A673 (cell line): Measurements from ENCODE around the gene FGF14. TPM values are rescaled to one million over a fixed set of nuclear protein-coding genes. Genes with fewer than 3 reads are reported as not detected.
A peak's percentile ranks its signal among the peaks of the same experiment; 100 is the strongest.

ENCODE experiments used
- BruUV-seq: library from RNA; stranded (reverse); fragments of 400-500 nt; replicated peaks from 2 replicates; lab custom pipeline; 2021; lab: Mats Ljungman, UMichigan
- CTCF ChIA-PET: fragments of 300-600 bp; sonication (Branson Sonifier 250); formaldehyde crosslinking; loops from one replicate; lab custom pipeline; 2022; ENCODE audit warnings: antibody characterized with exemption; lab: Charles Lee
- POLR2A ChIA-PET: fragments of 300-600 bp; sonication (Branson Sonifier 250); formaldehyde crosslinking; loops from one replicate; lab custom pipeline; 2022; ENCODE audit warnings: antibody characterized with exemption; ENCODE audit not compliant: low non-redundant PET; lab: Charles Lee
- DNase-seq: peaks from one replicate; pipeline ENCODE4 v3.0.0-alpha.2; 2015; ENCODE audit warnings: low spot score
- H3K27ac ChIP-seq: fragments of 200-600 bp; sonication (generic); 2 replicates; pipeline ENCODE4 v1.5.1; 2016; ENCODE audit warnings: mixed run types, low read depth, mild to moderate bottlenecking, mixed read lengths, antibody characterized with exemption, low read length; ENCODE audit not compliant: poor library complexity, severe bottlenecking
- H3K27me3 ChIP-seq: fragments of 200-600 bp; sonication (generic); replicated peaks from 2 replicates; pipeline ENCODE4 v1.6.1; 2017; ENCODE audit warnings: mixed run types, low read depth, mild to moderate bottlenecking, mixed read lengths, antibody characterized with exemption, low read length; ENCODE audit not compliant: insufficient read depth, poor library complexity
- H3K36me3 ChIP-seq: fragments of 200-600 bp; sonication (generic); 2 replicates; pipeline ENCODE4 v1.6.1; 2016; ENCODE audit warnings: mixed run types, mild to moderate bottlenecking, mixed read lengths, antibody characterized with exemption, low read length; ENCODE audit not compliant: insufficient read depth, poor library complexity, severe bottlenecking
- H3K4me1 ChIP-seq: fragments of 200-600 bp; sonication (generic); 2 replicates; pipeline ENCODE4 v1.6.1; 2017; ENCODE audit warnings: mixed run types, mild to moderate bottlenecking, mixed read lengths, antibody characterized with exemption, low read length; ENCODE audit not compliant: insufficient read depth, poor library complexity, severe bottlenecking
- H3K4me3 ChIP-seq: fragments of 200-600 bp; sonication (generic); 2 replicates; pipeline ENCODE4 v1.5.1; 2016; ENCODE audit warnings: low read depth, mixed run types, mild to moderate bottlenecking, mixed read lengths, low read length; ENCODE audit not compliant: poor library complexity, severe bottlenecking
- H3K9me3 ChIP-seq: fragments of 200-600 bp; sonication (generic); 2 replicates; pipeline ENCODE4 v1.6.1; 2016; ENCODE audit warnings: mixed run types, low read depth, mild to moderate bottlenecking, mixed read lengths, antibody characterized with exemption, low read length; ENCODE audit not compliant: poor library complexity, severe bottlenecking
- CTCF ChIP-seq: fragments of 300-800, 200-600 bp; sonication (generic); conservative IDR thresholded peaks from 2 replicates; pipeline ENCODE4 v1.5.1; 2017; ENCODE audit warnings: low read depth, mild to moderate bottlenecking, antibody characterized with exemption, low read length, moderate library complexity, mixed read lengths
- EZH2 ChIP-seq: fragments of 200-600 bp; sonication (generic); IDR thresholded peaks from 2 replicates; pipeline ENCODE4 v1.6.1; 2017; ENCODE audit warnings: borderline replicate concordance, low read depth, mild to moderate bottlenecking, mixed read lengths, antibody characterized with exemption, low read length; ENCODE audit not compliant: poor library complexity, severe bottlenecking
- intact Hi-C: fragments of 100-400 bp; cut with micrococcal nuclease; formaldehyde crosslinking; loops from one replicate; pipeline ENCODE4 v1.10.0; 2022; ENCODE audit not compliant: unreplicated experiment
- total RNA-seq: library from RNA; stranded (reverse); gene quantifications from 2 replicates; pipeline ENCODE4 v1.2.3, GENCODE V29; 2021

The FGF14 gene
- total RNA-seq, 1 experiment from 2014 or later: 19.7 TPM

GRCh38 chr13:102333320-102334198, 68.3 kb downstream of the FGF14 start:
- BruUV-seq: no TSS peak
- Histone ChIP-seq H3K4me1 (peaks cover 18% of the 10 kb centered on the region), H3K36me3 (no peaks in the 10 kb centered on the region), H3K27me3 (no peaks in the 10 kb centered on the region), H3K9me3 (no peaks in the 10 kb centered on the region), H3K27ac (no peak overlapping the region), H3K4me3 (no peak overlapping the region)
- CTCF ChIA-PET: no interaction called here
- intact Hi-C loops: loop anchor here (5.0 kb wide), 1 partner anchor 224 kb away; no protein-coding TSS in a partner anchor
- TF ChIP-seq CTCF: no peak
- TF ChIP-seq EZH2: no peak
- DNase-seq: peak; percentile 30
- POLR2A ChIA-PET: no interaction called here

- intact Hi-C loops: no loop called here
- peaks cover 60% of the 10 kb centered on the region for H3K4me1 ChIP-seq
- H3K36me3 ChIP-seq: no peaks in the 10 kb centered on the region
- no peak for TF ChIP-seq CTCF
- no peak for TF ChIP-seq EZH2
- no TSS peak for BruUV-seq
- H3K4me3 ChIP-seq: no peak overlapping the region
- ChIA-PET CTCF (no interaction called here), POLR2A (no interaction called here)
- no peak for DNase-seq
- no peaks in the 10 kb centered on the region for H3K27me3 ChIP-seq
- H3K27ac ChIP-seq: peak overlapping the region; percentile 92
- no peaks in the 10 kb centered on the region for H3K9me3 ChIP-seq
These were observed 72.9 kb downstream of the FGF14 start for GRCh38 chr13:102328909-102329308.

GRCh38 chr13:102327119-102327617, 74.7 kb downstream of the FGF14 start:
- Histone ChIP-seq H3K4me1 (peaks cover 70% of the 10 kb centered on the region), H3K27me3 (no peaks in the 10 kb centered on the region), H3K9me3 (no peaks in the 10 kb centered on the region), H3K4me3 (no peak overlapping the region), H3K36me3 (no peaks in the 10 kb centered on the region), H3K27ac (peak overlapping the region; percentile 92)
- BruUV-seq: TSS peak; percentile 34
- peak; percentile 37 for DNase-seq
- CTCF ChIA-PET: no interaction called here
- TF ChIP-seq EZH2: no peak
- TF ChIP-seq CTCF: no peak
- intact Hi-C loops: loop anchor here (2.0 kb wide), 1 partner anchor 68 kb away; no protein-coding TSS in a partner anchor
- POLR2A ChIA-PET: no interaction called here
